Posterior vena cava (tissue), 2 donors: ENCODE data around the gene BAZ1B. TPM values are rescaled to one million over a fixed set of nuclear protein-coding genes. Genes with fewer than 3 reads are reported as not detected.
"Not testable (repeated sequence)": the region's sequence is repeated elsewhere in the genome, so short reads cannot be mapped to it uniquely, and the experiment has no call there.

Source experiments
- DNase-seq: peaks from one replicate; pipeline ENCODE4 v3.0.0-alpha.2; 2020; ENCODE audit warnings: low spot score
- intact Hi-C, 2 donors: fragments of 100-400 bp; cut with DNase I; formaldehyde crosslinking; loops; one replicate each; pipeline versions ENCODE4 v1.14.1 to v1.14.2; 2022 to 2023
- total RNA-seq, 2 donors: library from RNA; stranded (reverse); fragmentation: NEBNext Ultra II Directional; extraction: Animal tissue kit (Norgen Biotek cat#: 25700); gene quantifications; one replicate each; pipeline ENCODE4 v1.2.1, GENCODE V29; 2021
- donor health status: DM: yes; HTN: yes; CAD: no.
- donor health status: DM: yes; HTN: yes; CAD: no.

BAZ1B gene
- total RNA-seq, 2 donors from 2014 or later: 43.5 to 50.6 TPM

DNA sequence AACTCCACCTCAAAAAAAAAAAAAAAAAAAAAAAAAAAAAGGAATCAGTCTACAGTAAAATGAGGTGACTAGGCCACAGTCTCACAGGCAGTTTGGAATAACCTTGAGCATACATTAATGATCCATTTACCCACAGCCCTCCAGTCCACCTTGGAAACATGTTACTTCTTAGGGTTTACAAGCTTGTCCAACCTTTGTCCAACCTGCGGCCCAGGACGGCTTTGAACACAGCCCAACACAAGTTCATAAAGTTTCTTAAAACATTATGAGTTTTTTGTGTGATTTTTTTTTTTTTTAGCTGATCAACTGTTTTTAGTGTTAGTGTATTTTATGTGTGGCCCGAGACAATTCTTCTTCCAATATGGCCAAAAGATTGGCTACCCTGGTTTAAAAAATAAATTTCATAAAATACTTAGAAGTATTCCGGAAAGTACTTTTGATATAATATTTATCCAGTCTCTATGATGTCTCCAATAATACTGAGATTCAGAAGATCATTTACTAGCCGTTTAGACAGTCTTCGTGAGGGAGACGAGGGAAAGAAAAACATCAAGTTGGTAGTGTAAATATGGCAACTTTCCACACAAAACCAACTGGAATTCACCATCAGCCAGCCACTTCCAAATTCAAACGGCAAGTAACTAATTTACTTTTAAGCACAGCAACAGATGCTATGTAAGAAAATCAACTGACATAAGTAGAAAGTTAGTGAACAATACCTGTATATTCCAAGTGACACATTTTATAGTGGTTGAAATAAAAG lies 9.9 kb downstream of the BAZ1B start:
- intact Hi-C loops: loop anchor here in 1 of 2 donors (10.0 kb wide), 1 partner anchor 53 kb away; no protein-coding TSS in a partner anchor
- peak; percentile 23 for DNase-seq

DNA sequence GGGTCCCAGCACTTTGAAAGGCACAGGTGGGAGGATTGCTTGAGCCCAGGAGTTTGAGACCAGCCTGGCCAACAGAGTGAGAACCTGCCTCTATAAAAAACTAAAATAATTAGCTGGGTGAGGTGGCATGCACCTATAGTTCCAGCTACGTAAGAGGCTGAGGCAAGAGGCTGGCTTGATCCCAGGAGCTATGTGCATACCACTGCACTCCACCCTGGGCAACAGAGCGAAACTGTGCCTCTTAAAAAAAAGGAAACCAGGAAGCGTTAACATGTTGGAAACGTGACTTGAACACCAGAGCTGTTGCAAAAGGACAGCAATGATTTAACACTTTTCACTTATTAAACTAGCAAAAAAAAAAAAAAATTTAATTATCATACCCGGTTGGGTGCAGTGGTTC lies 12.6 kb downstream of the BAZ1B start:
- intact Hi-C loops: no loop called here
- peak; percentile 19 for DNase-seq

DNA sequence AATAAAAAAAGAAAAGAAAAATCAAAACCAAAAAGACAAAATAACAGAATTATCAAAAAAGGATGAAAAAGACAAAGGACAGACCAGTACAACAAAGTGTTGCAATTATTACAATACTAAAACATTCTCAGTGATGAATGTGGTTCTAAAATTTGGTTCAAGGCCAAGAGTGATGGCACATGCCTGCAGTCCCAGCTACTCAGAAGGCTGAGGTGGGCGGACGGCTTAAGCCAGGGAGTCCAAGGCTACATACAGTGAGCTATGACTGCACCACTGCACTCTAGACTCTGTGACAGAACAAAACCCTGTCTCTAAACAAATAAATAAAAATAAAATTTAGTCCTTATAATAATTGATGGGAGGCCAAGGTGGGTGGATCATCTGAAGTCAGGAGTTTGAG lies 14.5 kb downstream of the BAZ1B start:
- DNase-seq: no peak
- intact Hi-C loops: no loop called here

DNA sequence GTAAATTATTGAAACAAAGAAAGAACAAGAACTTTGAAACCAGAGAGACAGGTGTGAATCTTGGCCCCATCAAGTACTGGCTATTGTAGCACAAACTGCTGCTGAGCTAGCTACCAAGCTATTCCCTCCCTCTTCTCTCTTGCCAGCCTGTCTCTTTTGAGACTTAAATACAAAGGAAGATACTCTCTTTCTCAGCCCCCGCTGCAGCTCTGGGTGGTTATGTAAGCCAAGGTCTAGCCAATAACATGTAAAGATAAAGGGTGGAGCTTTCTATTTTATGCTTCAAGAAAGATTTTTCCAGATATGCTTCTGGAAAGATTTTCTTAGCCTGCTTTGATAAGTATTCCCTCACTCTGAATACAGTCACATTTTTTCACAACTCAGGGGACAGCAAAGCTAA lies 17.2 kb downstream of the BAZ1B start:
- intact Hi-C loops: no loop called here
- DNase-seq: no peak

DNA sequence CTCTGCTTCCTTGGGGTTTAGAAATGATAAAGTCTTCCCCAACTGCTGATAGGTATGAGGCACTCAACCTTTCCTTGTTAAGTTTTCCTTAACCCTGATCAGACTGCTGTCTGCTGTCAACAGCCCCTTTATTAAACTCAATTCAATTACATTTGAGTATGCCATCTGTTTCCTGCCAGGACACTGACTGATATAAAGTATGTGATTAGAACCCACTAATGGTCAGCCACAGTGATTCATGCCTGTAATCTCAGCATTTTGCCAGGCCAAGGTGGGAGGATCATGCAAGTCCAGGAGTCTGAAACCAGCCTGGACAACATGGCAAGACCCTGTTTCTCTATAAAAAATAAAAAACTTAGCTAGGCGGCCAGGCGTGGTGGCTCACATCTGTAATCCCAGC lies 18.1 kb downstream of the BAZ1B start:
- intact Hi-C loops: no loop called here
- no peak for DNase-seq

DNA sequence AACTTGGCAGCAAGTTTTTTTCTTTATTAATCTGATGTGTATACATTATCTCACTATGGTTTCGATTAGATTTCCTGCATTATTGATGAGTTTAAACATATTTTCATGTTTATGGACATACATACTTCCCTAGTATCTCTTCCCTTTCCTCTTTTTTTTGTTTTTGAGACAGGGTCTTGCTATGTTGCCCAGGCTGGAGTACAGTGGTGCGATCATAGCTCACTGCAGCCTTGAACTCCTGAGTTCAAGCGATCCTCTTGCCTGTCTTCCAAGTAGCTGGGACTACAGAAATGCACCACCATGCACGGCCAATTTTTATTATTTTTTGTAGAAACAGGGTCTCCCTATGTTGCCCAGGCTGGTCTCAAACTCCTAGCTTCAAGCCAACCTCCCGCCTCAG lies 18.9 kb downstream of the BAZ1B start:
- intact Hi-C loops: no loop called here
- no peak for DNase-seq

DNA sequence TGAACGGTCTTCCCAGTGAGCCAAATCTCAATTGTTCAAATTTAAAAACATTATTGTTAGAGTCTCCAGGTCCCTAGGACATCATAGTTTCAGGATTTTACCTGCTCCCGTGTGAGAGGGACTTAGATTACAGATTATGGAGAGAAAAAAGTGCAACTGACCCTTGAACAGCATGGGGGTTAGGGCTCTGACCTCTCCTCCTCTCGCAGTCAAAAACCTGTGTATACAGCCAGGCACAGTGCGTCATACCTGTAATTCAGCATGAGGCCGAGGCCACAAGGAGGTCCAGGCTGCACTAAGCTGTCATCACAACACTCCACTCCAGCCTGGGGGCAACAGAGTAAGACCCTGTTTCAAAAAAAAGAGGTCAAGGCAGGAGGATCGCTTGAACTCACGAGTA lies 25.5 kb downstream of the BAZ1B start:
- DNase-seq: no peak
- intact Hi-C loops: no loop called here

DNA sequence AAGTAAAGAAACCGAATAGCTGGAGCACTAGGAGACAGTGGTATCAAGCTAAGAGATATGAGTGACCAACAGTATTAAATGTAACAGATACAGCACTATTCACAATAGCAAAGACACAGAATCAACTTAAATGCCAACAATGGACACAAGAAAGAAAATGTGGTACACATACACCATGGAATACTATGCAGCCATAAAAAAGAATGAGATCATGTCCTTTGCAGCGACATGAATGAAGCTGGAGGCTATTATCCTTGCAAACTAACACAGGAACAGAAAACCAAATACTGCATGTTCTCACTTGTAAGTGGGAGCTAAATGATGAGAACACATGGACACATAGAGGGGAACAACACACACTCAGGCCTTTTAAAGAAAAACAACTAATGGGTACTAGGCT lies 26.6 kb downstream of the BAZ1B start:
- DNase-seq, intact Hi-C loops: not testable (repeated sequence)

DNA sequence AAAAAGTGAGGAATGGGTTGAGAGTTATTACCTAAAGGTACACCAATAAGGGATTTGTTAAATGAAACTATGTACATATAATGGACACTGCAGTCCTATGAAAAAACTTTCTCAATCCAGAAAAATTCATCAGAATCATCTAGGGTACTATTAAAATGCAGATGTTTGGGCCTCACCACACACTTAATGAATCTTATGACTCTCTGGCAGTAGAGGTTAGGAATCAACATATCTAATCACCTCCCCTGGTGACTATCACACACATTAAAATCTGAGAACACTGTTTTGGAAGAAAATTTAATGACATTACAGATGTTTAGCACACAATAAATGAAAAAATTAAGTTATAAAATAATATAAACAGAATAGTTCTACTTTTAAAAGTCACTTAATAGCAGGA lies 32.1 kb downstream of the BAZ1B start:
- intact Hi-C loops: no loop called here
- no peak for DNase-seq

DNA sequence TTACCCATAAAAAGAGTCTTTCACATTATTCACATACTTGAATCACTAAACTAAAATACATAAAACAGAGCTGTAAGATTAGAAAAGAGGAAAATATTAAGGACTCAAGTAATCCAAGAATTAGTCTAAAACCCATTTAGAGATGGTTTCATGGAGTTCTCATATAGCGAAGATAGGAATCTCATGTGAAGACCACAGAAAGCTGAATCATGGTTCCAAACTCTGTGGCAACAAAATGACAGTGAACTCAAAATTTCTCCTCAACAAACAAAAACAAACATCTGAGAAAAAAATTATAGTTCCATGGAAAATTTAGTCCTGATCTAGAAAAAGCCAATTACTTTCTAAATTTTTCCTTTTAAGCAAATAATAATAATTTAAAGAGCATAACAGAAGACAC lies 34.6 kb downstream of the BAZ1B start:
- no peak for DNase-seq
- intact Hi-C loops: no loop called here

DNA sequence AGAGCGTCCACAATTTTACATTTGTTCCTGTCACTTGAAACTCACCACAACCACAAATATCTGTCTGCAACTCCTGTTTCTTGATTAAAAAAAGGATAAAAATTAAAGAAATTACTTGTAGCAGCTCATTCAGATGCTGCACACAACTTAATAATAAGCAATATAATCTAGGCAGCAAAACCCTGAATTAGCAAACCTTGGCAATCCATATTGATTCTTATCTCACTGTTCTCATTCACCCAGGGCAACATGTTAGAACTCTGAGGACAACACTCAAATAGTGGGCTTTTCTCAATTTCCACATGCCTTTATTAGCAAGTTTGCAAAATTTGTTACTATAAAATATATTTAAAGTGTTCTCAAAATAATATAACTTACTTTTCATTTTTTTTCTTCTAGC lies 38.9 kb downstream of the BAZ1B start:
- intact Hi-C loops: no loop called here
- no peak for DNase-seq

DNA sequence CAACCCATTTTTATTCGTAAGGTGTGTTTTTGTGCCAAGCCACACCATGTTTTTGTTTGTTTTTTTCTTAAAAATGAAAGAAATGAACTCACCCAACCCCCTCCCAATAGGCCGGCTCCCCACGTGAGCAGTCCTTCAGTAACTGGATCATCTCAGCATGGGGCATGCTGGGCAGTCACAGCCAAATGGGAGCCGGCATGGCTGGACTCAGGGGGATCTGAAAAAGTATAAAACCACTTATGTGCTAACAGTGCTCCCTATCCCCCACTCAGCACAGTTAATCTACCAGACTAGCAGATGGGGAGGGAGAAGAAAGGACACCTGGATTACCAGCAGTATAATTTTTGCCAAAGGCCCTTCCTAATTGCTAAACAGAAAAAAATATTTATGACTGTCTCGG lies 39.3 kb downstream of the BAZ1B start:
- DNase-seq: no peak
- intact Hi-C loops: no loop called here

DNA sequence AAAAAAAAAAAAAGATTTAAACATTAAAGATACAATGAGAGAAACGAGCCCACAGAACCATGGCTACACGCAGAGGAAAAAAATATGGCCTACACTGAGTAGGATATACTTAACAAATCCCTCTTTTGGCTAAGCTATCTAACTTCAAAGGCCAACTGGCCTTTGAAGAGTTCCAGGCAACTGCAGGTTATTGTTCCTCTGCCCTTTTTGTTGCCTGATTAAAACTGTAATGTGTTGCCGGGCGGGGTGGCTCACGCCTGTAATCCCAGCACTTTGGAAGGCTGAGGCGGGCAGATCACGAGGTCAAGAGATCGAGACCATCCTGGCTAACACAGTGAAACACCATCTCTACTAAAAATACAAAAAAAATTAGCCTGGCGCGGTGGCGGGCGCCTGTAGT lies 40.6 kb downstream of the BAZ1B start:
- intact Hi-C loops, DNase-seq: not testable (repeated sequence)

DNA sequence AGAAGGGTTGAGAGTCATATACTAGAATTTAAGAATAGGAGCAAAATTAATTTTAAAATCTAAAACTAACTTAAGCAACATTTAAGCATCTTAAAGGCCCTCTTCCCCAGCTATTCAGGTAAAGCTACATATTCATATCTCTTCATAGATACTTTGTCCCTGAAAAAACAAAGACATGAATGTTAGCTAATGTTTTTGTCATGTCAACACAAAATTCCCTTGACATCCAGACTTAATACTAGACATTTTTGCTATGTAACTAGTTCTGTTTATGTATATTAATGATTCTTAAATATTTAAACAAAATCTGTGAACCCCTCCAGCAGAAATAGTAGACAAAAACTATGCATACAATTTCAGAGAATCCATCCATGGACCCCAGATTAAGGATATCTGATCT lies 43.5 kb downstream of the BAZ1B start:
- no peak for DNase-seq
- intact Hi-C loops: no loop called here

DNA sequence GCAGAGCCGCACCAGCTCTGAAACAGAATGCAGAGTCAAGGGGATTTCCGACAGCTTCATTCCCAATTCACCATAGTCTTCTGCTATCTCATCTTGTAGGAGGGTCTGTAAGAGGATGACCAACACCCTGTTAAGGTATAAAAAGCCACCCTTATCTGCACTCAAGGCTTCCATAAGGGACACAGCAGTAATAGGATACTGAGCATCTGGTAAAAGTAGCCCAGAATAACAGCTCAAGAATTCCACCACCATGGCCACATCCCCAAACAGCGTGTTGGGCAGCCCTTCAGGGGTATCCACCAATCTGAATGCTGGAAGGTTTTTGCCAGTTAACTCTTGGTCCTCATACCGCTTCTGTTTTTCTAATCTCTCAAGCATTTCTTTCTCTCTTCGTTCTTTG lies 44.7 kb downstream of the BAZ1B start:
- intact Hi-C loops: no loop called here

DNA sequence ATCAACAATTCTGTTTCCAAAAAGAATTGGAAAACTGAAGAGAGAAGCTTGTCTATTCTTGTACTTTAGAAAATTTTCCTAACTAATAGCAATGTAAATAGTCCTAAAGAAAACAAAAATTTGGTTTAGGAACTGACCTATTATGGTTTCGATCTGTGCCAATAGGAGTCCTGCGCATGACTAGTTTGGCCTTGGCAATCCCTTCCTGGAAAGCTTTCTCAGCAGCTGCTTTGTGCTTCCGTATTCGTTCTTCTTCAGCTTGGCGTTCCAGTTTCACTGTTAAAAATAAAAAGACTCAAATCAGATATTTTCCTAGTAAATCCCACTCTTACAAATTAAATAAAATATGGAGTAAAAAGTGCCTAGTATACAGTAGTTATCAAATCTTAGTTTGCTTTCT lies 51.9 kb downstream of the BAZ1B start:
- intact Hi-C loops: no loop called here
- no peak for DNase-seq

More for the DNA sequence above, 44.7 kb downstream of the BAZ1B start:
- no peak for DNase-seq

DNA sequence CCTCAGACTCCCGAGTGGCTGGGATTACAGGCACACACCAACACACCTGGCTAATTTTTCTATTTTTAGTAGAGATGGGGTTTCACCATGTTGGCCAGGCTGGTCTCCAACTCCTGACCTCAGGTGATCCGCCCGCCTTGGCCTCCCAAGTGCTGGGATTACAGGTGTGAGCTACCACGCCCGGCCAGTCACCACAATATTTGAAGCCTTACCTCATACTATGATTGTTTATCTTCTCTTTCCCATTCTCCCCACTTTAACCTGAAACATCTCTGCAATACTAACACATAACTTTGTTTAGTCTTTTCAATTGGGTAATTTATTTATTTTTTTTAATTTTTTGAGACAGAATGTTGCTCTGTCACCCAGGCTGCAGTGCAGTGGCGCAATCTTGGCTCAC lies 55.0 kb downstream of the BAZ1B start:
- intact Hi-C loops, DNase-seq: not testable (repeated sequence)

DNA sequence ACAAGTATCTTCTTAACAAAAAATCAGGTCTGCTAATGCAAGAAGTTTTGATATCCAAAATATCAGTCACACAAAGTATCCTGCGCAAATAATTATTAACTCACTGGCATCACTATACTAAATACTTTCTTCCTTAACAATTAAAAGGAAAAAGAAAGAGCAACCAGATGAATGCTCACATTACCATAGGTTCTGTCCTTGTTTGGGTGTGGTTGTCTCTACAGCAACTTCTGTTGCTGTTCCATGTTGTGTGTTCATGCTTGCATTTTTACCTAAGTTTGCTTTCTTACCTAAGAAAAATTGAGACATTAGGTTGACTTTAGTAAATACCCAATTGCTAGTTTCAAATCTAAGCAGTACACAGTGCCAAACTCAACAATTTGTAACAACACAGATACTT lies 56.0 kb downstream of the BAZ1B start:
- no peak for DNase-seq
- intact Hi-C loops: no loop called here

DNA sequence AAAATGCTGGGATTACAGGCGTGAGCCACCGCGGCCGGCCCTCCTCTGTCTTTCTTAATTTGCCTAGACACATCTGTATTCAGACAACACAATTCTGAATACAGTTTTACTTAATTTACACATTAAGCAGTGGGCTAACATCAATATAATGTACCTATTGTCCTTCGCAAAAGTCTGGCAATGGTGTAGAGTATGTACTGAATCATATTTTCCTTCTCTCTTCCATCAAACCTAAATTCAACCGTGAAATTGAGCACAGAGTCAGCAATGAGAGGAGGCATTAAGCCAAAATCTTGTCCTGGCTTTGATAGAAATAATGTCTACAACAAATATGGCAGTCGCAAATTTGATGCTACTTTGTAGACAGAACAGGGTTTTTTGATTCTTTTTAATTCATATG lies 58.1 kb downstream of the BAZ1B start:
- DNase-seq: no peak
- intact Hi-C loops: no loop called here

DNA sequence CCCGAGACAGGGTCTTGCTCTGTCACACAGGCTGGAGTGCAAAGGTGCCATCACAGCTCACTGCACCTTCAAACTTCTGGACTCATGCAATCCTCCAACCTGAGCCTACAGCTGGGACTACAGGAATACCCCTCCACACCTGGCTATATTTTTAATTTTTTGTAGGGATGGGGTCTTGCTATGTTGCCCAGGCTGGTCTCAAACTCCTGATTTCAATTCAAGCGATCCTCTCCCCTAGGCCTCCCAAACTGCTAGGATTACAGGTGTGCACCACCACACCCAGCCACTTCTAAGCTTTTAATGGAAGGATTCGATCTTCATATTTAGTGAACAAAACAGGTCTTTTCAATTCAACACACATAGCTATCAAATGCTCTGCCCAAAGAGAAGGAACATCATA lies 58.8 kb downstream of the BAZ1B start:
- intact Hi-C loops: no loop called here
- no peak for DNase-seq

DNA sequence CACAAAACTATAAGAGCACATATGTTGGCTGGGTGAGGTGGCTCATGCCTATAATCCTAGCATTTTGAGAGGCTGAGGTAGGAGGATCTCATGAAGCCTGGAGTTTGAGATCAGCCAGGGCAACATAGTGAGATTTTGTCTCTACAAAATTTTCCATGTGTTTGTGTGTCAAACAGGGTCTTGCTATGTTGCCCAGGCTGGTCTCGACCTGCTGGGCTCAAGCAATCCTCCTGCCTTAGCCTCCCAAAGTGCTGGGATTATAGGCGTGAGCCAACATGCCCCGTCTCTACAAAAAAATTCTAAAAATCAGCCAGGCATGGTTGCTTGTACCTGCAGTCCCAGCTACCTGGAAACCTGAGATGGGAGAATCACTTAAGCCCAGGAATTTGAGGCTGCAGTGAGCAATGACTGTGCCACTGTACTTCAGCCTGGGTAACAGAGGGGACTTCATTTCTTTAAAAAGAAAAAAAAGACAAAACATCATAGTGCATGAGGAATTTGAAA lies 60.3 kb downstream of the BAZ1B start:
- DNase-seq: no peak
- intact Hi-C loops: no loop called here
